OCI-LY7 (cell line): ENCODE data around the gene ACSS3. TPM values are rescaled to one million over a fixed set of nuclear protein-coding genes. Genes with fewer than 3 reads are reported as not detected.

Experiments used
- BruUV-seq: library from RNA; stranded (reverse); fragments of 400-500 nt; replicated peaks from 2 replicates; lab custom pipeline; 2021; lab: Mats Ljungman, UMichigan
- CTCF ChIA-PET: fragments of 300-600 bp; sonication (Branson Sonifier 250); formaldehyde crosslinking; loops from one replicate; lab custom pipeline; 2022; ENCODE audit warnings: antibody characterized with exemption; ENCODE audit not compliant: unreplicated experiment; lab: Charles Lee
- POLR2A ChIA-PET: fragments of 300-600 bp; sonication (Branson Sonifier 250); formaldehyde crosslinking; loops from one replicate; lab custom pipeline; 2022; ENCODE audit warnings: antibody characterized with exemption; lab: Charles Lee
- DNase-seq: peaks from one replicate; pipeline ENCODE4 v3.0.0-alpha.2; 2015; ENCODE audit warnings: low spot score
- H2AFZ ChIP-seq: fragments of 200-600 bp; sonication (generic), shearing (Covaris generic); 2 replicates; pipeline ENCODE4 v1.6.1; 2014; ENCODE audit warnings: mild to moderate bottlenecking, antibody characterized with exemption, low read length, moderate library complexity
- H3K27ac ChIP-seq: fragments of 200-600 bp; sonication (generic); 2 replicates; pipeline ENCODE4 v1.5.1; 2014; ENCODE audit warnings: mixed run types, low read depth, mild to moderate bottlenecking, moderate library complexity, low read length, inconsistent platforms; ENCODE audit not compliant: poor library complexity, severe bottlenecking
- H3K36me3 ChIP-seq: fragments of 200-600 bp; sonication (generic); 2 replicates; pipeline ENCODE4 v1.6.1; 2014; ENCODE audit warnings: mild to moderate bottlenecking, antibody characterized with exemption, low read length, moderate library complexity, mixed read lengths; ENCODE audit not compliant: insufficient read depth
- H3K4me1 ChIP-seq: fragments of 200-600 bp; sonication (generic); 2 replicates; pipeline ENCODE4 v1.5.1; 2014; ENCODE audit warnings: mild to moderate bottlenecking, low read length; ENCODE audit not compliant: insufficient read depth, poor library complexity, severe bottlenecking
- H3K4me2 ChIP-seq: fragments of 200-600 bp; sonication (generic); 2 replicates; pipeline ENCODE4 v1.6.1; 2014; ENCODE audit warnings: mild to moderate bottlenecking, low read length
- H3K4me3 ChIP-seq: fragments of 200-600 bp; sonication (generic); 2 replicates; pipeline ENCODE4 v1.5.1; 2014; ENCODE audit warnings: mild to moderate bottlenecking, low read depth, low read length; ENCODE audit not compliant: poor library complexity, severe bottlenecking
- H3K79me2 ChIP-seq: fragments of 200-600 bp; sonication (generic); 2 replicates; pipeline ENCODE4 v1.6.1; 2016; ENCODE audit warnings: low read depth, mild to moderate bottlenecking, low read length, moderate library complexity, mixed read lengths; ENCODE audit not compliant: insufficient read depth
- H3K9me2 ChIP-seq: fragments of 200-600 bp; sonication (generic); 2 replicates; pipeline ENCODE4 v1.6.1; 2016; ENCODE audit warnings: mild to moderate bottlenecking, low read length, mixed read lengths; ENCODE audit not compliant: insufficient read depth
- H3K9me3 ChIP-seq: fragments of 200-600 bp; sonication (generic); 2 replicates; pipeline ENCODE4 v1.6.1; 2014; ENCODE audit warnings: mild to moderate bottlenecking, mixed run types, low read length, mixed read lengths
- H4K20me1 ChIP-seq: fragments of 200-600 bp; sonication (generic); 2 replicates; pipeline ENCODE4 v1.6.1; 2014; ENCODE audit warnings: mild to moderate bottlenecking, antibody characterized with exemption, low read length, moderate library complexity, mixed read lengths; ENCODE audit not compliant: insufficient read depth
- EZH2phosphoT487 ChIP-seq: fragments of 200-600 bp; sonication (generic); IDR thresholded peaks from 2 replicates; pipeline ENCODE4 v1.6.1; 2018; ENCODE audit warnings: low read depth, borderline replicate concordance, mild to moderate bottlenecking, mixed run types, antibody characterized with exemption, low read length, moderate library complexity, mixed read lengths
- intact Hi-C: fragments of 100-400 bp; cut with micrococcal nuclease; formaldehyde crosslinking; loops from one replicate; pipeline ENCODE4 v1.10.0; 2022; ENCODE audit not compliant: unreplicated experiment
- total RNA-seq, 2 experiments: library from RNA; depleted of rRNA in 1 of 2; stranded (reverse); fragments of >200 nt in 1 of 2; shearing (Covaris generic) in 1 of 2; gene quantifications; 2 replicates each; pipeline ENCODE4 v1.2.3, GENCODE V29; 2014 to 2022
- TF ChIP-seq, protein P1 (sequence below): fragments of 200-600 bp; sonication (generic); conservative IDR thresholded peaks from 2 replicates; pipeline ENCODE4 v1.5.1; 2014; ENCODE audit warnings: mild to moderate bottlenecking, antibody characterized with exemption, low read length, moderate library complexity, mixed read lengths

The ACSS3 gene
- total RNA-seq, 2 experiments from 2014 or later, result not detected

DNA sequence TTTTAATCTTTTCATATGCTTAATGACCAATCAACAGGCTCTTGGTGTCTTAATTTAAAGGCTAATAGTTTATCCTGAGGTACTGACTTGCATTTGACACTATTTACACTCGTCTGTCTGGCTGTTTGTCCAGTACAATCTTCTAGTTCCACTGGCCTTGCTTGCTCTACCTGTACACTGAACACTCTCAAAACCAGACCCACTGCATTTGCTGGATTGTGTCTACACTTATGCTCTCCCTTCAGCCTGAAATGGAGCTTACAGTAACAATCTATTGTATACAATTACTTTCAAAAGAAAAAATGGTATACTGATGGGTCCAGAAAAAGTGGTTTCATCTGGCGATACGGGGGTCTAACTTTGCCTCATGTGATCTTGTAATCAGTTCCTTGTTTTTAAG, 2.3 kb upstream of the ACSS3 start:
- Histone ChIP-seq H3K4me3 (no peak overlapping the region), H3K27ac (no peak overlapping the region), H3K4me2 (no peak overlapping the region), H3K79me2 (no peaks in the 10 kb centered on the region), H4K20me1 (no peaks in the 10 kb centered on the region), H2AFZ (no peak overlapping the region), H3K9me2 (no peaks in the 10 kb centered on the region), H3K9me3 (no peaks in the 10 kb centered on the region), H3K4me1 (no peaks in the 10 kb centered on the region), H3K36me3 (no peaks in the 10 kb centered on the region)
- TF ChIP-seq EZH2phosphoT487, result no peak
- TF ChIP-seq, protein P1, sequence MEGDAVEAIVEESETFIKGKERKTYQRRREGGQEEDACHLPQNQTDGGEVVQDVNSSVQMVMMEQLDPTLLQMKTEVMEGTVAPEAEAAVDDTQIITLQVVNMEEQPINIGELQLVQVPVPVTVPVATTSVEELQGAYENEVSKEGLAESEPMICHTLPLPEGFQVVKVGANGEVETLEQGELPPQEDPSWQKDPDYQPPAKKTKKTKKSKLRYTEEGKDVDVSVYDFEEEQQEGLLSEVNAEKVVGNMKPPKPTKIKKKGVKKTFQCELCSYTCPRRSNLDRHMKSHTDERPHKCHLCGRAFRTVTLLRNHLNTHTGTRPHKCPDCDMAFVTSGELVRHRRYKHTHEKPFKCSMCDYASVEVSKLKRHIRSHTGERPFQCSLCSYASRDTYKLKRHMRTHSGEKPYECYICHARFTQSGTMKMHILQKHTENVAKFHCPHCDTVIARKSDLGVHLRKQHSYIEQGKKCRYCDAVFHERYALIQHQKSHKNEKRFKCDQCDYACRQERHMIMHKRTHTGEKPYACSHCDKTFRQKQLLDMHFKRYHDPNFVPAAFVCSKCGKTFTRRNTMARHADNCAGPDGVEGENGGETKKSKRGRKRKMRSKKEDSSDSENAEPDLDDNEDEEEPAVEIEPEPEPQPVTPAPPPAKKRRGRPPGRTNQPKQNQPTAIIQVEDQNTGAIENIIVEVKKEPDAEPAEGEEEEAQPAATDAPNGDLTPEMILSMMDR, result no peak
- no TSS peak for BruUV-seq
- intact Hi-C loops, result no loop called here
- CTCF ChIA-PET, result no interaction called here
- DNase-seq, result no peak
- POLR2A ChIA-PET, result interaction anchor here (1.0 kb wide), 2 partner anchors 13 to 88 kb away, joined by 3 read pairs; no protein-coding TSS in a partner anchor

DNA sequence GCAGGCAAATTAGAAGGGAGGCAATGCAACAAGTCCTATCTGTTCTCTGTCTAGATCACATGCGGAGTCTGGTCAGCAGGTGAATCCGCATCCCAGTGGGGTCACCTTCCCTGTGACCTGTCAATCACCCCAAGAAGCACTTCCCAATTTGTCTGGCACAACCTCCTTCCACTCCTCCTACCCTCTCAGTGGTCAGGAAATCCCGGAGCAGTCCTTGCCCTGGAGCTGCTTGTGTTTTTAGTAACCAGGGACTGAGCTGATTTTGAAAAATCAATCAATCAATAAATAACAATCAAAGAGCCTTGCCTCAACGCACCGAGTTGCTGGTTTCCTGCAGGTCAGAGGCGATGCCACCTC, 572 bp upstream of the ACSS3 start:
- DNase-seq, result no peak
- TF ChIP-seq EZH2phosphoT487, result no peak
- TF ChIP-seq, protein P1, result no peak
- H3K36me3 ChIP-seq, result no peaks in the 10 kb centered on the region
- no peaks in the 10 kb centered on the region for H3K9me3 ChIP-seq
- H2AFZ ChIP-seq, result no peak overlapping the region
- H3K9me2 ChIP-seq, result no peaks in the 10 kb centered on the region
- ChIA-PET CTCF (no interaction called here), POLR2A (no interaction called here)
- no peak overlapping the region for H3K27ac ChIP-seq
- H3K4me2 ChIP-seq, result no peak overlapping the region
- no TSS peak for BruUV-seq
- no peaks in the 10 kb centered on the region for H3K4me1 ChIP-seq
- no peaks in the 10 kb centered on the region for H4K20me1 ChIP-seq
- H3K79me2 ChIP-seq, result no peaks in the 10 kb centered on the region
- intact Hi-C loops, result no loop called here
- no peak overlapping the region for H3K4me3 ChIP-seq

DNA sequence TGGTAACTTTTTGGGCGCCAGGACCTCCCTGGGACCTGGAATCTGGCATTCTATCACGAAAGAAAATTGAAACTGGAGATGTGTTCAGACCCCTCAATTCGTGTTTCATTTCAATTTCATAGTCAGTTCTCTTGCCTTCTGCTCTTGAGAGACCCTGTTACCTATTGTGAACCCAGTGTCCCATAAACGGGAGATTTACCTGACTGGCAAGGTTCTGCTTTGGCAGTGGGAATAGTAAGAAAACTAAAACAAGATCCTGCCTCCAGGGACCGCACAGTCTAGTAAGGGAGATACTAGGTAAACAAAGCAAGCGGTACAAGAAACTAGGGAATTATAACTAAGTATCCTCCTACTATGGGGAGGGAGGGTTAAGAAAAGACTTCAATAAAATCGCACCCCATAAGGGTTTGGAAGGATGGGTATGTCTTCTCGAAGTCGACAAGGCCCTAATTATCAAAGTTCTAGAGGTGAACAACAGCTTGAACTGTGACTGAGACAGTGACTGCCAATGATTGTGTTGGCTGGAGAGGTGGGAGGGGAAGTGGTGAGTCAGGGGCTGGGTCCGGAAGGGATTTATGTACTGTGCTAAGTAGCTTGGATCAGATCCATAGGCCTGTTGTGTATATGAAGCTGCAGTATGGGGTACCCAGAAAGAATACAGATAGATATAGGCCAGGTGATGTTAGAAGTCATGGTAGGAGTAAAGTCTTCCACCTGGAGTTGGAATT, 754 bp downstream of the ACSS3 start:
- no peak for TF ChIP-seq EZH2phosphoT487
- TF ChIP-seq, protein P1, result no peak
- Histone ChIP-seq H4K20me1 (no peaks in the 10 kb centered on the region), H3K36me3 (no peaks in the 10 kb centered on the region), H3K79me2 (no peaks in the 10 kb centered on the region), H3K9me2 (no peaks in the 10 kb centered on the region), H3K9me3 (no peaks in the 10 kb centered on the region), H2AFZ (no peak overlapping the region), H3K27ac (no peak overlapping the region), H3K4me3 (no peak overlapping the region), H3K4me2 (no peak overlapping the region), H3K4me1 (no peaks in the 10 kb centered on the region)
- CTCF ChIA-PET, result no interaction called here
- BruUV-seq, result no TSS peak
- POLR2A ChIA-PET, result interaction anchor here (0.7 kb wide), 1 partner anchor 447 kb away, joined by 4 read pairs; no protein-coding TSS in a partner anchor
- no peak for DNase-seq
- intact Hi-C loops, result no loop called here
